ENCODE data around the gene CD48. TPM values are rescaled to one million over a fixed set of nuclear protein-coding genes. Genes with fewer than 3 reads are reported as not detected.

Gene CD48
- total and polyA plus RNA-seq, 2 of the 4 experiments (the other 2 are of a cell fraction): not detected

DNA sequence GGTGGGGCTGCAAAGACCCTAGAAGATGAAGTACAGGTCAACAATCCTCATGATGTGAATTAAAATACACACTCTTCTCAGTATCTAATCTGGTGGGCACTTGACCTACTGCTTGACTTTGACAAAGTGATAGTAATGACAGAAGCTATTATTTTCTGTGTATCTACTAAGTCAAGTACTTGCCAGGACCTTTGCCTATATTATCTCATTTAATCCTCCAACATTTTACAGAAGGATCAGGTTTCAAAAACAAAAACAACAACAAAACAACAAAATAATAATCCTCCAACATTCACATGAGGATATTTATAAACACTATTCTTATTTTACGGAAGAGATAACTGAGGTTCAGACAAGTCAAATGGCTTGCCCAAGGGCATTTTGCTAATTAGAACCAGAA is 4.4 kb upstream of the CD48 start:
- no peak overlapping the region for H2AK9ac ChIP-seq (replicated peaks; ENCODE audit: low read depth, low read length, poor library complexity)
- no peaks in the 10 kb centered on the region for H3K9me1 ChIP-seq (ENCODE audit: insufficient read depth, low read length)
- WGBS, 2 experiments (ENCODE audit: extremely low coverage in 2 of 2, insufficient read length in 1 of 2): 60% methylated on average over 1 of the region's 1 CpG; no CpG with 5 or more reads in 1 of the 2 experiments
- H4K8ac ChIP-seq (ENCODE audit: low read depth in 2 of 2, low read length in 2 of 2): no peak overlapping the region
- H3K79me1 ChIP-seq (ENCODE audit: low read depth in 1 of 2, low read length in 2 of 2): no peaks in the 10 kb centered on the region
- H2BK5ac ChIP-seq (ENCODE audit: low read depth, low read length, poor library complexity, severe bottlenecking): no peak overlapping the region
- no peak overlapping the region for H2AK5ac ChIP-seq (ENCODE audit: low read depth, low read length)
- no peaks in the 10 kb centered on the region for H3K9me3 ChIP-seq (ENCODE audit: control insufficient read depth, insufficient read depth, low read length)
- no peaks in the 10 kb centered on the region for H3K4me1 ChIP-seq (ENCODE audit: control insufficient read depth, insufficient read depth, low read length)
- H3K14ac ChIP-seq (replicated peaks; ENCODE audit: low read depth, low read length): no peak overlapping the region
- no peak overlapping the region for H4K91ac ChIP-seq (ENCODE audit: insufficient read depth, low read depth, low read length)
- no peak overlapping the region for H2BK120ac ChIP-seq (ENCODE audit: low read depth, low read length)
- no peak overlapping the region for H3K18ac ChIP-seq (ENCODE audit: low read depth, low read length)
- no peak overlapping the region for H2BK20ac ChIP-seq (ENCODE audit: low read depth, low read length)
- no peak overlapping the region for H2BK15ac ChIP-seq (ENCODE audit: low read depth, low read length)
- no peaks in the 10 kb centered on the region for H3K36me3 ChIP-seq (ENCODE audit: control insufficient read depth, insufficient read depth, low read length)
- H3K9ac ChIP-seq (ENCODE audit: low read depth, low read length): no peak overlapping the region
- in situ Hi-C loops (cut with MboI; ENCODE audit: low sequenced_read_pairs) (no loop called here), dilution Hi-C loops (cut with HindIII; ENCODE audit: low sequenced_read_pairs, unreplicated experiment) (no loop called here), intact Hi-C loops (cut with micrococcal nuclease) (no loop called here)
- no peaks in the 10 kb centered on the region for H4K20me1 ChIP-seq (ENCODE audit: insufficient read depth, low read length)
- no peak overlapping the region for H3K27ac ChIP-seq (ENCODE audit: insufficient read depth, low read length)
- no peak overlapping the region for H3K4ac ChIP-seq (ENCODE audit: low read depth, low read length)
- H4K5ac ChIP-seq (ENCODE audit: low read depth, low read length): no peak overlapping the region
- no peak overlapping the region for H3K23ac ChIP-seq (ENCODE audit: low read depth, low read length)
- H3K4me3 ChIP-seq (ENCODE audit: insufficient read depth, low read depth, low read length): no peak overlapping the region
- TF ChIP-seq SMC3 (IDR thresholded peaks at IDR 0.05; ENCODE audit: low read depth, low read length): no peak
- no peak for TF ChIP-seq NFE2L2 (IDR thresholded peaks at IDR 0.05; ENCODE audit: low read depth, low read length)
- no peak for TF ChIP-seq MAFK (IDR thresholded peaks at IDR 0.05; ENCODE audit: low read depth, low read length)
- TF ChIP-seq CEBPB (IDR thresholded peaks at IDR 0.05; ENCODE audit: low read depth, low read length): no peak
- TF ChIP-seq FOS (IDR thresholded peaks at IDR 0.05; ENCODE audit: low read depth, low read length): no peak
- TF ChIP-seq, protein P1, sequence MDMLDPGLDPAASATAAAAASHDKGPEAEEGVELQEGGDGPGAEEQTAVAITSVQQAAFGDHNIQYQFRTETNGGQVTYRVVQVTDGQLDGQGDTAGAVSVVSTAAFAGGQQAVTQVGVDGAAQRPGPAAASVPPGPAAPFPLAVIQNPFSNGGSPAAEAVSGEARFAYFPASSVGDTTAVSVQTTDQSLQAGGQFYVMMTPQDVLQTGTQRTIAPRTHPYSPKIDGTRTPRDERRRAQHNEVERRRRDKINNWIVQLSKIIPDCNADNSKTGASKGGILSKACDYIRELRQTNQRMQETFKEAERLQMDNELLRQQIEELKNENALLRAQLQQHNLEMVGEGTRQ (IDR thresholded peaks at IDR 0.05; ENCODE audit: low read depth, low read length): no peak
- no peak for TF ChIP-seq POLR2A (IDR thresholded peaks at IDR 0.05; ENCODE audit: low read depth, low read length)
- no peak for TF ChIP-seq MAZ (IDR thresholded peaks at IDR 0.05; ENCODE audit: borderline replicate concordance, low read depth, low read length)
- TF ChIP-seq CHD1 (IDR thresholded peaks at IDR 0.05; ENCODE audit: low read depth, low read length): no peak
- TF ChIP-seq RAD21 (IDR thresholded peaks at IDR 0.05; ENCODE audit: low read length): no peak
- TF ChIP-seq MXI1 (IDR thresholded peaks at IDR 0.05; ENCODE audit: borderline replicate concordance, low read depth, low read length): no peak
- TF ChIP-seq, protein P2, sequence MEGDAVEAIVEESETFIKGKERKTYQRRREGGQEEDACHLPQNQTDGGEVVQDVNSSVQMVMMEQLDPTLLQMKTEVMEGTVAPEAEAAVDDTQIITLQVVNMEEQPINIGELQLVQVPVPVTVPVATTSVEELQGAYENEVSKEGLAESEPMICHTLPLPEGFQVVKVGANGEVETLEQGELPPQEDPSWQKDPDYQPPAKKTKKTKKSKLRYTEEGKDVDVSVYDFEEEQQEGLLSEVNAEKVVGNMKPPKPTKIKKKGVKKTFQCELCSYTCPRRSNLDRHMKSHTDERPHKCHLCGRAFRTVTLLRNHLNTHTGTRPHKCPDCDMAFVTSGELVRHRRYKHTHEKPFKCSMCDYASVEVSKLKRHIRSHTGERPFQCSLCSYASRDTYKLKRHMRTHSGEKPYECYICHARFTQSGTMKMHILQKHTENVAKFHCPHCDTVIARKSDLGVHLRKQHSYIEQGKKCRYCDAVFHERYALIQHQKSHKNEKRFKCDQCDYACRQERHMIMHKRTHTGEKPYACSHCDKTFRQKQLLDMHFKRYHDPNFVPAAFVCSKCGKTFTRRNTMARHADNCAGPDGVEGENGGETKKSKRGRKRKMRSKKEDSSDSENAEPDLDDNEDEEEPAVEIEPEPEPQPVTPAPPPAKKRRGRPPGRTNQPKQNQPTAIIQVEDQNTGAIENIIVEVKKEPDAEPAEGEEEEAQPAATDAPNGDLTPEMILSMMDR (conservative IDR thresholded peaks at IDR 0.05; ENCODE audit: low read depth, low read length): no peak
- ChIA-PET POLR2A (ENCODE audit: unreplicated experiment) (no interaction called here), CTCF (no interaction called here)
- no peak overlapping the region for H2AFZ ChIP-seq (replicated peaks; ENCODE audit: low read length, poor library complexity)
- H3K56ac ChIP-seq (ENCODE audit: extremely low read depth, insufficient read depth, low read length): no peak overlapping the region
- no peaks in the 10 kb centered on the region for H3K27me3 ChIP-seq (ENCODE audit: control insufficient read depth, insufficient read depth, low read length)
- ATAC-seq (ENCODE audit: low read depth): no peak
- no peak for DNase-seq
- H3K4me2 ChIP-seq (ENCODE audit: low read depth, low read length): no peak overlapping the region
- BruUV-seq (replicated peaks): no TSS peak
